Ovary (tissue), 9 donors: Measurements from ENCODE around the gene CCER1. TPM values are rescaled to one million over a fixed set of nuclear protein-coding genes. Genes with fewer than 3 reads are reported as not detected.
A peak's percentile ranks its signal among the peaks of the same experiment; 100 is the strongest.

ENCODE experiments used
- DNase-seq, 5 donors: peaks; one replicate each; pipeline ENCODE4 v3.0.0-alpha.2; 2019 to 2020
- H3K27ac ChIP-seq, 2 donors: fragments of 200-600 bp; one replicate each; pipeline versions ENCODE4 v1.5.1 to v1.8.0; 2019 to 2022
- H3K27me3 ChIP-seq: fragments of 200-600 bp; one replicate; pipeline ENCODE4 v1.8.0; 2022
- H3K36me3 ChIP-seq: fragments of 200-600 bp; sonication (generic); one replicate; pipeline ENCODE4 v1.5.1; 2019
- H3K4me1 ChIP-seq: one replicate; pipeline ENCODE4 v1.8.1; 2013; ENCODE audit warnings: mild to moderate bottlenecking, moderate library complexity; ENCODE audit not compliant: insufficient read depth
- H3K4me3 ChIP-seq: fragments of 200-600 bp; sonication (generic); one replicate; pipeline ENCODE4 v1.5.1; 2017
- H3K9me3 ChIP-seq, 2 donors: fragments of 200-600 bp in 1 of 2; sonication (generic) in 1 of 2; one replicate each; pipeline versions ENCODE4 v1.5.1 to v1.8.1; 2013 to 2019; ENCODE audit warnings: mild to moderate bottlenecking in 1 of 2, moderate library complexity in 1 of 2
- EP300 ChIP-seq: sonication (generic); formaldehyde crosslinking; IDR thresholded peaks from one replicate; pipeline ENCODE4 v1.6.1; 2017; ENCODE audit warnings: antibody characterized with exemption
- POLR2A ChIP-seq: fragments of 450-650 bp; IDR thresholded peaks from one replicate; pipeline ENCODE4 v1.6.1; 2017; ENCODE audit warnings: antibody characterized with exemption, mild to moderate bottlenecking, moderate library complexity
- WGBS, 3 donors: extraction: QIAGEN DNeasy Blood & Tissue Kit in 1 of 3; methylation state at CpG; one replicate each; pipeline versions ENCODE4 v1.1.5 to v1.1.7; 2013 to 2017; 5-methylcytosine and 5-hydroxymethylcytosine counted together
- intact Hi-C, 4 donors: fragments of 100-400 bp; cut with DNase I; formaldehyde crosslinking; loops; one replicate each; pipeline versions ENCODE4 v1.11.0 to v1.15.1; 2022 to 2023
- polyA plus RNA-seq, 2 donors: library from polyadenylated mRNA; stranded (reverse); fragments of 200-250 nt in 1 of 2; fragments of 350-450 nt in 1 of 2; fragmentation: Illumina TruSeq in 1 of 2; extraction: RNeasy Lipid Tissue Mini Kit (QIAGEN cat#74804) in 1 of 2; gene quantifications; one replicate each; pipeline ENCODE4 v1.2.3, GENCODE V29; 2013 to 2014
- total RNA-seq, 7 donors: library from RNA; depleted of rRNA in 2 of 7; stranded (reverse); fragments of >200 nt in 2 of 7; fragmentation: NEBNext Ultra II Directional in 3 of 7; extraction: Animal tissue kit (Norgen Biotek cat#: 25700) in 3 of 7; gene quantifications; one replicate each; pipeline versions ENCODE4 v1.1.0 to v1.2.4, GENCODE V29; 2016 to 2023
- TF ChIP-seq, protein P1 (sequence below), 3 donors: fragments of 450-650 bp in 2 of 3; fragments of 200-600 bp in 1 of 3; IDR thresholded peaks; one replicate each; pipeline versions ENCODE4 v1.5.1 to v1.8.0; 2016 to 2022; ENCODE audit warnings: antibody characterized with exemption in 3 of 3, mild to moderate bottlenecking in 1 of 3
- donor health status: DM: no; HTN: no; CAD: no; lungs with moderate emphysema.
- donor health status: DM: no; HTN: no; CAD: no.
- donor health status: Bipolar disorder and iron deficiency.
- donor health status: DM: yes; HTN: yes; CAD: no.
- donor health status: DM: no; HTN: no; CAD: no.
- donor health status: DM: yes; HTN: yes; CAD: no.

The CCER1 gene
- total and polyA plus RNA-seq, 9 donors: not detected

GRCh38 chr12:90995010-90995409 is 40.0 kb upstream of the CCER1 start:
- Histone ChIP-seq H3K27me3 (no peaks in the 10 kb centered on the region), H3K4me1 (peaks cover 1% of the 10 kb centered on the region), H3K9me3 (no peaks in the 10 kb centered on the region), H3K27ac (peak overlapping the region in 1 of 2 donors; percentile 7), H3K4me3 (no peak overlapping the region), H3K36me3 (no peaks in the 10 kb centered on the region)
- 33% methylated on average over 2 of the region's 2 CpGs for WGBS, 3 donors
- DNase-seq: no peak
- TF ChIP-seq EP300 (no peak), POLR2A (no peak)
- TF ChIP-seq, protein P1, sequence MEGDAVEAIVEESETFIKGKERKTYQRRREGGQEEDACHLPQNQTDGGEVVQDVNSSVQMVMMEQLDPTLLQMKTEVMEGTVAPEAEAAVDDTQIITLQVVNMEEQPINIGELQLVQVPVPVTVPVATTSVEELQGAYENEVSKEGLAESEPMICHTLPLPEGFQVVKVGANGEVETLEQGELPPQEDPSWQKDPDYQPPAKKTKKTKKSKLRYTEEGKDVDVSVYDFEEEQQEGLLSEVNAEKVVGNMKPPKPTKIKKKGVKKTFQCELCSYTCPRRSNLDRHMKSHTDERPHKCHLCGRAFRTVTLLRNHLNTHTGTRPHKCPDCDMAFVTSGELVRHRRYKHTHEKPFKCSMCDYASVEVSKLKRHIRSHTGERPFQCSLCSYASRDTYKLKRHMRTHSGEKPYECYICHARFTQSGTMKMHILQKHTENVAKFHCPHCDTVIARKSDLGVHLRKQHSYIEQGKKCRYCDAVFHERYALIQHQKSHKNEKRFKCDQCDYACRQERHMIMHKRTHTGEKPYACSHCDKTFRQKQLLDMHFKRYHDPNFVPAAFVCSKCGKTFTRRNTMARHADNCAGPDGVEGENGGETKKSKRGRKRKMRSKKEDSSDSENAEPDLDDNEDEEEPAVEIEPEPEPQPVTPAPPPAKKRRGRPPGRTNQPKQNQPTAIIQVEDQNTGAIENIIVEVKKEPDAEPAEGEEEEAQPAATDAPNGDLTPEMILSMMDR (IDR thresholded peaks at IDR 0.05): no peak
- intact Hi-C loops: no loop called here

GRCh38 chr12:90991952-90992465 is 37.0 kb upstream of the CCER1 start:
- no peak for DNase-seq
- Histone ChIP-seq H3K27ac (no peak overlapping the region), H3K27me3 (no peaks in the 10 kb centered on the region), H3K9me3 (no peaks in the 10 kb centered on the region), H3K36me3 (no peaks in the 10 kb centered on the region), H3K4me3 (no peak overlapping the region), H3K4me1 (peaks cover 1% of the 10 kb centered on the region)
- WGBS, 3 donors: 94 to 96% (median 95%) methylated on average over 3 of the region's 3 CpGs
- TF ChIP-seq POLR2A (no peak), EP300 (no peak)
- TF ChIP-seq, protein P1 (IDR thresholded peaks at IDR 0.05): no peak
- intact Hi-C loops: no loop called here

DNA sequence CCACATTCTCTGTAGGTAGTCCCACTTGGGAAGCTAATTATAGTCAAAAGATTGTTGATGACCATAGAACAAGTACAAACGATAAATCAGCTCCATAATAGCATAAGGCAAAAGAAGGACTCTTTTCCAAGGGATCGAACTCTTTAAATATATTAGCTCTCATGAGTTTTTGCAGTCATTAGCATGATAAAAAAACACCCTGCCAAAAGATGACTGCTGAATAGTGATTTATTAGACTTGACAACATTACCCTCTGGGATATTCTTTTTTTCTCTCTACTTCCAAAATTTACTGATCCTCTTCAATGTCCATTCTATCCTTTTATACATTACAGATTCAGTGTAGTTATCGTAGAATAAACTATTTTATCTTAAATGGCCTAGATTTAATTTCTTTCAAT is 35.6 kb upstream of the CCER1 start:
- Histone ChIP-seq H3K9me3 (no peaks in the 10 kb centered on the region), H3K27me3 (no peaks in the 10 kb centered on the region), H3K4me3 (no peak overlapping the region), H3K36me3 (no peaks in the 10 kb centered on the region), H3K4me1 (peaks cover 1% of the 10 kb centered on the region), H3K27ac (no peak overlapping the region)
- TF ChIP-seq, protein P1 (IDR thresholded peaks at IDR 0.05): no peak
- TF ChIP-seq EP300 (no peak), POLR2A (no peak)
- no peak for DNase-seq
- intact Hi-C loops: no loop called here
- 53 to 62% (median 61%) methylated on average over 3 of the region's 3 CpGs for whole genome bisulfite sequencing, 3 donors

DNA sequence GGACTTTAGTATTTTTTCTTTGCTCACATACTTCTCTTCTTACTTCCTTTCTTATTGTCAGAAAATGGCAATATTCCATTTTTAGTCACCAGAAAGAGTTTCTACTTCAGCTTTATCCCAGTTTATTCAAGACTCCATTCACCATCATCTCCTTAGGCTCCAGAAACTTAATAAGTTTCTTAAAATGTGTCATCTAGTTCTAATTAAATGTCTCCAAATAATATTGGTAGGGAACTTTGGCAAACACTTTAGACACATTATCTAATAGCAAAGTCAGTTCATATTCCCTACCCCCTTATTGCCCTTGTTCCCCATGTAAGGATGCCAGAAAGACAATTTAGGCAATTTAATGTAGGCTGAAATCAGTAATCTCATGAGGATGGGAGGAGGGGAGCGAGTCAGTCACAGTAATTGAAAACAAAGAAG is 34.7 kb upstream of the CCER1 start:
- Histone ChIP-seq H3K4me3 (no peak overlapping the region), H3K9me3 (no peaks in the 10 kb centered on the region), H3K27ac (no peak overlapping the region), H3K4me1 (peaks cover 1% of the 10 kb centered on the region), H3K36me3 (no peaks in the 10 kb centered on the region), H3K27me3 (no peaks in the 10 kb centered on the region)
- no peak for DNase-seq
- intact Hi-C loops: loop anchor here in 1 of 4 donors (10.0 kb wide), 1 partner anchor 355 kb away; no protein-coding TSS in a partner anchor
- WGBS, 3 donors: 59 to 66% (median 60%) methylated on average over 1 of the region's 1 CpG
- no peak for TF ChIP-seq POLR2A

- DNase-seq: no peak
- 93 to 98% (median 95%) methylated on average over 1 of the region's 1 CpG for WGBS, 3 donors
Measured at GRCh38 chr12:90987520-90987919, 32.5 kb upstream of the CCER1 start.

More at GRCh38 chr12:90987520-90987919, 32.5 kb upstream of the CCER1 start:
- intact Hi-C loops: loop anchor here in 1 of 4 donors (10.0 kb wide), 1 partner anchor 357 kb away; no protein-coding TSS in a partner anchor
- Histone ChIP-seq H3K4me1 (no peaks in the 10 kb centered on the region), H3K36me3 (no peaks in the 10 kb centered on the region), H3K4me3 (no peak overlapping the region), H3K27ac (no peak overlapping the region), H3K9me3 (no peaks in the 10 kb centered on the region), H3K27me3 (no peaks in the 10 kb centered on the region)
- TF ChIP-seq POLR2A (no peak), EP300 (no peak)
- TF ChIP-seq, protein P1 (IDR thresholded peaks at IDR 0.05): no peak
